H1 (cell line): Measurements from ENCODE around the gene DYNC1H1. TPM values are rescaled to one million over a fixed set of nuclear protein-coding genes. Genes with fewer than 3 reads are reported as not detected.

ENCODE experiments used
- GABPA ChIP-seq: IDR thresholded peaks from 2 replicates; pipeline ENCODE4 v1.6.1; 2011; ENCODE audit warnings: mild to moderate bottlenecking, low read length, moderate library complexity, borderline replicate concordance; ENCODE audit not compliant: insufficient read depth
- polyA plus RNA-seq, 7 experiments: library from polyadenylated mRNA; depleted of rRNA in 3 of 7; stranded (reverse) in 5 of 7; unstranded in 2 of 7; fragments of >200 nt in 5 of 7; fragments of 200-250 nt in 2 of 7; gene quantifications; 1 replicate in 5 of 7; 2 replicates in 1 of 7; 4 replicates in 1 of 7; pipeline versions ENCODE4 v1.2.1 to v1.2.3, GENCODE V29; 2011 to 2013; ENCODE audit warnings: missing spikeins in 2 of 7, mixed read lengths in 2 of 7
- total RNA-seq: library from RNA; stranded (reverse); fragmentation: NEBNext Ultra II Directional; extraction: Animal tissue kit (Norgen Biotek cat#: 25700); gene quantifications from 2 replicates; pipeline ENCODE4 v1.2.1, GENCODE V29; 2021

DYNC1H1 gene
- total and polyA plus RNA-seq, 2 of the 8 experiments (the other 6 are each of a cell fraction or from before 2014, with no cell fraction given) = 238 to 387 TPM

GRCh38 chr14:101932673-101933072, 31.7 kb upstream of the DYNC1H1 start (continued):
- TF ChIP-seq GABPA = no peak
